Small intestine (tissue), 7 donors: Measurements from ENCODE around the gene LDLRAP1. TPM values are rescaled to one million over a fixed set of nuclear protein-coding genes. Genes with fewer than 3 reads are reported as not detected.

ENCODE experiments used
- DNase-seq, 2 donors: peaks; one replicate each; pipeline versions ENCODE4 v3.0.0 to v3.0.0-alpha.2; 2013
- FAIRE-seq: peaks from 2 replicates; lab custom pipeline; 2012; peaks lifted over from hg19 to GRCh38; lab: Jason Lieb, UNC
- H3K27ac ChIP-seq, 3 donors: one replicate each; pipeline ENCODE4 v1.5.1; 2013; ENCODE audit warnings: low read length in 2 of 3, mild to moderate bottlenecking in 2 of 3, control low read depth in 1 of 3, inconsistent platforms in 1 of 3, low read depth in 1 of 3, moderate library complexity in 1 of 3
- H3K27me3 ChIP-seq, 3 donors: one replicate each; pipeline ENCODE4 v1.6.1; 2013; ENCODE audit warnings: low read length in 3 of 3, inconsistent platforms in 1 of 3; ENCODE audit not compliant: control insufficient read depth in 3 of 3, insufficient read depth in 3 of 3
- H3K36me3 ChIP-seq, 3 donors: one replicate each; pipeline ENCODE4 v1.6.1; 2013; ENCODE audit warnings: low read length in 3 of 3, inconsistent platforms in 1 of 3, low read depth in 1 of 3, mild to moderate bottlenecking in 1 of 3, moderate library complexity in 1 of 3; ENCODE audit not compliant: control insufficient read depth in 3 of 3, insufficient read depth in 2 of 3
- H3K4me1 ChIP-seq, 3 donors: one replicate each; pipeline ENCODE4 v1.6.1; 2013; ENCODE audit warnings: low read length in 2 of 3, inconsistent platforms in 1 of 3, low read depth in 1 of 3, mild to moderate bottlenecking in 1 of 3, moderate library complexity in 1 of 3; ENCODE audit not compliant: control insufficient read depth in 3 of 3, insufficient read depth in 2 of 3
- H3K4me3 ChIP-seq, 3 donors: one replicate each; pipeline ENCODE4 v1.5.1; 2013; ENCODE audit warnings: low read length in 3 of 3, control low read depth in 1 of 3, inconsistent platforms in 1 of 3, low read depth in 1 of 3, mild to moderate bottlenecking in 1 of 3, moderate library complexity in 1 of 3
- H3K9me3 ChIP-seq, 2 donors: one replicate each; pipeline ENCODE4 v1.6.1; 2013; ENCODE audit warnings: low read depth in 1 of 2, low read length in 1 of 2; ENCODE audit not compliant: control insufficient read depth in 2 of 2, insufficient read depth in 1 of 2
- WGBS, 3 donors: extraction: QIAGEN DNeasy Blood & Tissue Kit; methylation state at CpG; one replicate each; pipeline ENCODE4 v1.1.7; 2013; 5-methylcytosine and 5-hydroxymethylcytosine counted together
- polyA plus RNA-seq, 4 donors: library from polyadenylated mRNA; stranded (reverse) in 3 of 4; unstranded in 1 of 4; fragments of 200-250 nt in 3 of 4; fragments of 120-200 nt in 1 of 4; gene quantifications; one replicate each; pipeline versions ENCODE4 v1.2.1 to v1.2.3, GENCODE V29; 2013
- donor health status: healthy with polysubstance abuse.
- donor health status: control.
- donor health status: control.
- donor health status: Bipolar disorder and iron deficiency.
- donor health status: healthy.

LDLRAP1 gene
- polyA plus RNA-seq, 4 donors = 9.5 to 23.3 (median 15.6) TPM

- DNase-seq = no peak
- no peaks in the 10 kb centered on the region for H3K9me3 ChIP-seq
- H3K27ac ChIP-seq = no peak overlapping the region
- H3K4me3 ChIP-seq = no peak overlapping the region
- peaks cover 0 to 44% (median 3%) of the 10 kb centered on the region in 3 donors for H3K4me1 ChIP-seq
- no peak for FAIRE-seq
- no peaks in the 10 kb centered on the region for H3K27me3 ChIP-seq
- WGBS, 3 donors = 61 to 83% (median 72%) methylated on average over 12 of the region's 12 CpGs
- H3K36me3 ChIP-seq = peaks cover 0 to 27% (median 0%) of the 10 kb centered on the region in 3 donors
These were observed 27.6 kb downstream of the LDLRAP1 start for GRCh38 chr1:25570798-25571521.

- peaks cover 0 to 26% (median 0%) of the 10 kb centered on the region in 3 donors for H3K36me3 ChIP-seq
- no peak overlapping the region for H3K27ac ChIP-seq
- DNase-seq (no peak), FAIRE-seq (no peak)
- H3K27me3 ChIP-seq = no peaks in the 10 kb centered on the region
- H3K4me1 ChIP-seq = peaks cover 0 to 44% (median 3%) of the 10 kb centered on the region in 3 donors
- H3K9me3 ChIP-seq = no peaks in the 10 kb centered on the region
- no peak overlapping the region for H3K4me3 ChIP-seq
- WGBS, 3 donors = 59 to 81% (median 63%) methylated on average over 6 of the region's 6 CpGs
These were observed 28.1 kb downstream of the LDLRAP1 start for GRCh38 chr1:25571522-25571970.

- H3K36me3 ChIP-seq = peaks cover 0 to 20% (median 0%) of the 10 kb centered on the region in 3 donors
- H3K9me3 ChIP-seq = no peaks in the 10 kb centered on the region
- DNase-seq (no peak), FAIRE-seq (no peak)
- no peaks in the 10 kb centered on the region for H3K27me3 ChIP-seq
- WGBS, 3 donors = 84 to 90% (median 89%) methylated on average over 5 of the region's 5 CpGs
- H3K27ac ChIP-seq = no peak overlapping the region
- peaks cover 0 to 44% (median 3%) of the 10 kb centered on the region in 3 donors for H3K4me1 ChIP-seq
- no peak overlapping the region for H3K4me3 ChIP-seq
These were observed 28.7 kb downstream of the LDLRAP1 start for GRCh38 chr1:25572107-25572506.

- H3K4me3 ChIP-seq = no peak overlapping the region
- FAIRE-seq = no peak
- 24 to 36% (median 33%) methylated on average over 18 of the region's 18 CpGs for WGBS, 3 donors
These were observed 29.5 kb downstream of the LDLRAP1 start for GRCh38 chr1:25572708-25573590.

GRCh38 chr1:25573591-25573930 is 30.2 kb downstream of the LDLRAP1 start:
- no peak for FAIRE-seq
- Histone ChIP-seq H3K27me3 (no peaks in the 10 kb centered on the region), H3K27ac (peak overlapping the region in 1 of 3 donors; percentile 65), H3K4me3 (no peak overlapping the region), H3K9me3 (no peaks in the 10 kb centered on the region), H3K36me3 (peaks cover 0 to 8% (median 0%) of the 10 kb centered on the region in 3 donors), H3K4me1 (peaks cover 0 to 37% (median 3%) of the 10 kb centered on the region in 3 donors)
- 26 to 51% (median 35%) methylated on average over 9 of the region's 9 CpGs for WGBS, 3 donors
- DNase-seq = peak; percentile 83

More at GRCh38 chr1:25572708-25573590, 29.5 kb downstream of the LDLRAP1 start:
- DNase-seq = peak; percentile 60 to 75
- no peaks in the 10 kb centered on the region for H3K9me3 ChIP-seq
- H3K36me3 ChIP-seq = peaks cover 0 to 13% (median 0%) of the 10 kb centered on the region in 3 donors
- no peaks in the 10 kb centered on the region for H3K27me3 ChIP-seq
- H3K4me1 ChIP-seq = peaks cover 0 to 44% (median 3%) of the 10 kb centered on the region in 3 donors
- H3K27ac ChIP-seq = peak overlapping the region in 1 of 3 donors; percentile 65

- Histone ChIP-seq H3K27ac (peak overlapping the region in 1 of 3 donors; percentile 65), H3K27me3 (no peaks in the 10 kb centered on the region), H3K9me3 (no peaks in the 10 kb centered on the region), H3K36me3 (peaks cover 0 to 6% (median 0%) of the 10 kb centered on the region in 3 donors), H3K4me3 (no peak overlapping the region), H3K4me1 (peaks cover 0 to 34% (median 3%) of the 10 kb centered on the region in 3 donors)
- no peak for FAIRE-seq
- WGBS, 3 donors = 12 to 59% (median 48%) methylated on average over 8 of the region's 8 CpGs
- peak; percentile 55 to 63 for DNase-seq
These were observed 30.6 kb downstream of the LDLRAP1 start for GRCh38 chr1:25573961-25574360.

GRCh38 chr1:25575191-25575590 is 31.8 kb downstream of the LDLRAP1 start:
- FAIRE-seq (no peak), DNase-seq (no peak)
- Histone ChIP-seq H3K4me1 (peaks cover 0 to 25% (median 0%) of the 10 kb centered on the region in 3 donors), H3K27ac (no peak overlapping the region), H3K36me3 (peaks cover 0 to 3% (median 0%) of the 10 kb centered on the region in 3 donors), H3K4me3 (no peak overlapping the region), H3K9me3 (no peaks in the 10 kb centered on the region), H3K27me3 (no peaks in the 10 kb centered on the region)
- WGBS, 3 donors = 87 to 93% (median 88%) methylated on average over 2 of the region's 2 CpGs

GRCh38 chr1:25576459-25577133 is 33.2 kb downstream of the LDLRAP1 start:
- FAIRE-seq (no peak), DNase-seq (no peak)
- 90 to 96% (median 91%) methylated on average over 18 of the region's 18 CpGs for WGBS, 3 donors

More at GRCh38 chr1:25576459-25577133, 33.2 kb downstream of the LDLRAP1 start:
- Histone ChIP-seq H3K36me3 (peaks cover 0 to 3% (median 0%) of the 10 kb centered on the region in 3 donors), H3K27ac (no peak overlapping the region), H3K4me1 (peaks cover 0 to 25% (median 0%) of the 10 kb centered on the region in 3 donors), H3K9me3 (no peaks in the 10 kb centered on the region), H3K27me3 (no peaks in the 10 kb centered on the region), H3K4me3 (no peak overlapping the region)
